OCI-LY1 (cell line): ENCODE data around the gene ZNF69.
"Not testable (repeated sequence)": the region's sequence is repeated elsewhere in the genome, so short reads cannot be mapped to it uniquely, and the experiment has no call there.

Experiments
- H2AFZ ChIP-seq: fragments of 200-600 bp; sonication (generic), shearing (Covaris generic); 2 replicates; pipeline ENCODE4 v1.6.0; 2014; ENCODE audit warnings: antibody characterized with exemption, mild to moderate bottlenecking, low read length
- H3F3A ChIP-seq: fragments of 200-600 bp; sonication (generic), shearing (Covaris generic); 2 replicates; pipeline ENCODE4 v1.6.0; 2014; ENCODE audit warnings: mild to moderate bottlenecking, antibody characterized with exemption, low read length, moderate library complexity; ENCODE audit not compliant: insufficient read depth
- H3K27ac ChIP-seq: fragments of 200-600 bp; sonication (generic); 2 replicates; pipeline ENCODE4 v1.5.1; 2014; ENCODE audit warnings: low read length, mixed run types, mild to moderate bottlenecking, low read depth; ENCODE audit not compliant: poor library complexity, severe bottlenecking
- H3K27me3 ChIP-seq: fragments of 200-600 bp; sonication (generic); 2 replicates; pipeline ENCODE4 v1.6.0; 2014; ENCODE audit warnings: antibody characterized with exemption, mild to moderate bottlenecking, low read length, moderate library complexity; ENCODE audit not compliant: insufficient read depth
- H3K36me3 ChIP-seq: fragments of 200-600 bp; sonication (generic); 2 replicates; pipeline ENCODE4 v1.6.1; 2014; ENCODE audit warnings: mild to moderate bottlenecking, antibody characterized with exemption, low read length, moderate library complexity, mixed read lengths; ENCODE audit not compliant: insufficient read depth
- H3K4me1 ChIP-seq: fragments of 200-600 bp; sonication (generic); 2 replicates; pipeline ENCODE4 v1.5.1; 2014; ENCODE audit warnings: mild to moderate bottlenecking, low read length, moderate library complexity; ENCODE audit not compliant: insufficient read depth, severe bottlenecking
- H3K4me2 ChIP-seq: fragments of 200-600 bp; sonication (generic), shearing (Covaris generic); 2 replicates; pipeline ENCODE4 v1.6.1; 2014; ENCODE audit warnings: low read length
- H3K4me3 ChIP-seq: fragments of 200-600 bp; sonication (generic); 2 replicates; pipeline ENCODE4 v1.5.1; 2014; ENCODE audit warnings: low read length, low read depth, mild to moderate bottlenecking, mixed read lengths; ENCODE audit not compliant: poor library complexity, severe bottlenecking
- H3K79me2 ChIP-seq: fragments of 200-600 bp; shearing (Covaris generic); 2 replicates; pipeline ENCODE4 v1.6.1; 2016; ENCODE audit warnings: mixed run types, low read length, mixed read lengths; ENCODE audit not compliant: insufficient read depth
- H3K9ac ChIP-seq: fragments of 200-600 bp; sonication (generic), shearing (Covaris generic); 2 replicates; pipeline ENCODE4 v1.6.1; 2014; ENCODE audit warnings: mild to moderate bottlenecking, low read length, mixed read lengths
- H3K9me2 ChIP-seq: fragments of 200-600 bp; sonication (generic), shearing (Covaris generic); 2 replicates; pipeline ENCODE4 v1.6.1; 2014; ENCODE audit warnings: low read depth, mild to moderate bottlenecking, low read length, mixed read lengths
- H3K9me3 ChIP-seq: fragments of 200-600 bp; shearing (Covaris generic); 2 replicates; pipeline ENCODE4 v1.6.1; 2014; ENCODE audit warnings: low read length, mixed read lengths
- H4K20me1 ChIP-seq: fragments of 200-600 bp; sonication (generic), shearing (Covaris generic); 2 replicates; pipeline ENCODE4 v1.6.0; 2016; ENCODE audit warnings: mild to moderate bottlenecking, low read length; ENCODE audit not compliant: insufficient read depth
- EZH2 ChIP-seq: fragments of 200-600 bp; sonication (generic), shearing (Covaris generic); IDR thresholded peaks from 2 replicates; pipeline ENCODE4 v1.8.0; 2017; ENCODE audit warnings: borderline replicate concordance, mixed run types, mild to moderate bottlenecking, antibody characterized with exemption, low read length, moderate library complexity, mixed read lengths
- TF ChIP-seq, protein P1 (sequence below): fragments of 200-600 bp; sonication (generic), shearing (Covaris generic); IDR thresholded peaks from 2 replicates; pipeline ENCODE4 v1.5.1; 2017; ENCODE audit warnings: mild to moderate bottlenecking, antibody characterized with exemption, low read length, moderate library complexity, mixed read lengths

Gene ZNF69

DNA sequence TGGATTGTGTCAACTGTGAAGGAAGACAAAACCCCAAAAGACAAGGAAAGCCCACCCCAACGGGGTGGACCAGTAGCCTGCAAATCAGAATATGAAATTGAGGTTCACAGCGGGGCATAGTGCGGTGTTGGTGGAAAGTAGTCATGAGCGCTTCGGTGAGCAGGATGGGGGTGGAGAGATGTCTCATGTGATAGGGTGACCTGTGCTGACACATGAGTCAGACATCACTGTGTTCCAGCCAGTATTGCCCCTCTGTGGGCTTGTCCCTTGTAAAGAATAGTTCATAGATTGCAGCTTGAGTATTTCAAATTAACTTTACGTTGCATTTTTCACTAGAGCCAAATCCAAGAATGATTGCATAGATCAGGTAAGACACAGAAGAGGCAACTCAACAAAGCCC is 7.3 kb downstream of the ZNF69 start:
- Histone ChIP-seq H4K20me1 (no peaks in the 10 kb centered on the region), H3K9me3 (no peaks in the 10 kb centered on the region), H3K79me2 (no peaks in the 10 kb centered on the region), H3K9ac (no peak overlapping the region), H3K4me3 (no peak overlapping the region), H3K4me1 (no peaks in the 10 kb centered on the region), H3K9me2 (no peaks in the 10 kb centered on the region), H3K36me3 (no peaks in the 10 kb centered on the region; the same call in 1 of the 2 replicates), H3K27ac (no peak overlapping the region), H2AFZ (no peak overlapping the region), H3F3A (no peaks in the 10 kb centered on the region), H3K27me3 (no peaks in the 10 kb centered on the region), H3K4me2 (no peak overlapping the region)
- TF ChIP-seq, protein P1, sequence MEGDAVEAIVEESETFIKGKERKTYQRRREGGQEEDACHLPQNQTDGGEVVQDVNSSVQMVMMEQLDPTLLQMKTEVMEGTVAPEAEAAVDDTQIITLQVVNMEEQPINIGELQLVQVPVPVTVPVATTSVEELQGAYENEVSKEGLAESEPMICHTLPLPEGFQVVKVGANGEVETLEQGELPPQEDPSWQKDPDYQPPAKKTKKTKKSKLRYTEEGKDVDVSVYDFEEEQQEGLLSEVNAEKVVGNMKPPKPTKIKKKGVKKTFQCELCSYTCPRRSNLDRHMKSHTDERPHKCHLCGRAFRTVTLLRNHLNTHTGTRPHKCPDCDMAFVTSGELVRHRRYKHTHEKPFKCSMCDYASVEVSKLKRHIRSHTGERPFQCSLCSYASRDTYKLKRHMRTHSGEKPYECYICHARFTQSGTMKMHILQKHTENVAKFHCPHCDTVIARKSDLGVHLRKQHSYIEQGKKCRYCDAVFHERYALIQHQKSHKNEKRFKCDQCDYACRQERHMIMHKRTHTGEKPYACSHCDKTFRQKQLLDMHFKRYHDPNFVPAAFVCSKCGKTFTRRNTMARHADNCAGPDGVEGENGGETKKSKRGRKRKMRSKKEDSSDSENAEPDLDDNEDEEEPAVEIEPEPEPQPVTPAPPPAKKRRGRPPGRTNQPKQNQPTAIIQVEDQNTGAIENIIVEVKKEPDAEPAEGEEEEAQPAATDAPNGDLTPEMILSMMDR, result no peak
- TF ChIP-seq EZH2, result no peak

DNA sequence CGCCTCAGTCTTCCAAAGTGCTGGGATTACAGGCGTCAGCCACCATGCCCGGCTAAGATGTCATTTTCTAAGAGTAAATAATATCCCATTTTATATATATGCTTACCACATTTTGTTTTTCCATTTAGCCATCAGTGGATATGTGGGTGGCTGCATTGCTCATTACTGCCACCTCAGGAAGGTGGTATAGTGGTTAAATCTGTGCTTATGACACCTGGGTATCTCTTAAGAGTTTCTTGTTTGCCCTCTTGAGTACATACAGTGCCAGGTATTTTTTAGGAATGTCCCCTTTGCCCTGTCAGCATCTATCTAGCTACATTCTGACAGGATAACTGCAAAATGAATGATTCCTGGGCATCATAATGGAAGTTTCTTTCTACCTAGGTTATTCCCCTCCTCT is 14.6 kb downstream of the ZNF69 start:
- Histone ChIP-seq H3K9me3 (peaks cover 13% of the 10 kb centered on the region; the same call in 1 of the 2 replicates), H3K36me3 (peaks cover 18% of the 10 kb centered on the region), H4K20me1 (no peaks in the 10 kb centered on the region), H2AFZ (no peak overlapping the region), H3K4me3 (no peak overlapping the region), H3K4me1 (no peaks in the 10 kb centered on the region), H3K27me3 (no peaks in the 10 kb centered on the region), H3K9ac (no peak overlapping the region), H3K9me2 (no peaks in the 10 kb centered on the region), H3K4me2 (no peak overlapping the region), H3K27ac (no peak overlapping the region), H3F3A (no peaks in the 10 kb centered on the region), H3K79me2 (no peaks in the 10 kb centered on the region)
- TF ChIP-seq, protein P1, result no peak
- no peak for TF ChIP-seq EZH2

DNA sequence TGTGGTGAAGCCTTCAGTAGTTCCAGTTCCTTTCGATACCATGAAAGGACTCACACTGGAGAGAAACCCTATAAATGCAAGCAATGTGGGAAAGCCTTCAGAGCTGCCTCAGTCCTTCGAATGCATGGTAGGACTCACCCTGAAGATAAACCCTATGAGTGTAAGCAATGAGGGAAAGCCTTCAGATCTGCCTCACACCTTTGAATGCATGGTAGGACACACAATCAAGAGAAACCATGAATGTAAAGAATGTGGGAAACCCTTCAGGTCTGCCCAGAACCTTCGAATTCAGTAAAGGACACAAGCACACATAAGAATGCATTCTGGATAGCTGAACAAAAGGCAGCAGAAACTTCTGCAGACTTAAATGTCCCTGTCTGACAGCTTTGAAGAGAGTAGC is 18.3 kb downstream of the ZNF69 start:
- Histone ChIP-seq H3K27ac (no peak overlapping the region), H3K4me2 (no peak overlapping the region), H3K9me2 (no peaks in the 10 kb centered on the region), H3K27me3 (no peaks in the 10 kb centered on the region), H3F3A (no peaks in the 10 kb centered on the region), H3K36me3 (peaks cover 18% of the 10 kb centered on the region), H2AFZ (no peak overlapping the region), H3K9ac (no peak overlapping the region), H3K79me2 (no peaks in the 10 kb centered on the region), H3K4me3 (no peak overlapping the region), H3K9me3 (peaks cover 13% of the 10 kb centered on the region; the same call in 1 of the 2 replicates), H4K20me1 (no peaks in the 10 kb centered on the region), H3K4me1 (no peaks in the 10 kb centered on the region)
- TF ChIP-seq, protein P1, result no peak
- no peak for TF ChIP-seq EZH2

DNA sequence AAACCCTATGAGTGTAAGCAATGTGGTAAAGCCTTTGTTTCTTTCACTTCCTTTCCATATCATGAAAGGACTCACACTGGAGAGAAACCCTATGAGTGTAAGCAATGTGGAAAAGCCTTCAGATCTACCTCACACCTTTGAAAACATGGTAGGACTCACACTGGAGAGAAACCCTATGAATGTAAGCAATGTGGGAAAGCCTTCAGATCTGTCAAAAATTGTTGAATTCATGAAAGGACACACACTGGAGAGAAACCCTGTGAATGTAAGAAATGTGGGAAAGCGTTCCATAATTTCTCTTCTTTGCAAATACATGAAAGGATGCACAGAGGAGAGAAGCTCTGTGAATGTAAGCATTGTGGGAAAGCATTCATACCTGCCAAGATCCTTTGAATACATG is 24.4 kb downstream of the ZNF69 start:
- H3K9me3 ChIP-seq, result not testable (repeated sequence)

DNA sequence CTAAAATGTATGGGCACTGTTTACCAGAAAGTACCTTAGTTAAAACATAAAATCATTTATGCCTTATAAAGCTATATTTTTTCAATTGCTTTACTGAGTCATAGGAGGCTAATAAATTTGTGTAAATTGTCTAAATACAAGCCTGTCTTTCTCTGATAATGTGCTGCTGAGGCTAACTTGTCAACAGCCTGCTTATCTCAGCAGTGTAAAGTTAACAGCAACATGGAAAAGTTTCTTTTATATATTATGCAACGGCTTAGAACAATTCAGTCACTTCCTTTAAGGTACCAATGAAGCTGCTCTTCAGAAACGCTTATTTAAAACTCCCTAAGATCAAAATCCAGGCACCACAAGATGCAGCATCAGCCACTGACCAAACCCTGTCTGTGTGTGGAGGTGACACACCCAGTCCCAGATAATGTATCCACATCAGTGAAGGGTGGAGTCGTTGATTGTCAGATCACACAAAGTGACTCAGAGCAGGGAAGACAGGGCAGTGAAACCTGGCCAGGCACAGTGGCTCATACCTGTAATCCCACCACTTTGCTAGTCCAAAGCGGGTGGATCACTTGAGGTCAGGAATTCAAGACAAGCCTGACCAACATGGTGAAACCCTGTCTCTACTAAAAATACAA is 27.0 kb downstream of the ZNF69 start:
- not testable (repeated sequence) for H3K4me1 ChIP-seq, H3K27ac ChIP-seq, H3K4me2 ChIP-seq, H3K9me3 ChIP-seq, H2AFZ ChIP-seq, H3K27me3 ChIP-seq, H3K4me3 ChIP-seq, H3K9me2 ChIP-seq, H4K20me1 ChIP-seq, H3K79me2 ChIP-seq, H3F3A ChIP-seq, H3K9ac ChIP-seq, H3K36me3 ChIP-seq

More for the DNA sequence above, 24.4 kb downstream of the ZNF69 start:
- not testable (repeated sequence) for H3K36me3 ChIP-seq, H3K79me2 ChIP-seq, H3K27ac ChIP-seq, H3K4me3 ChIP-seq, H3K27me3 ChIP-seq, H3K4me2 ChIP-seq, H4K20me1 ChIP-seq, H3F3A ChIP-seq, H3K4me1 ChIP-seq, H2AFZ ChIP-seq, H3K9ac ChIP-seq, H3K9me2 ChIP-seq
